ENCODE results near the gene GMPS. TPM values are rescaled to one million over a fixed set of nuclear protein-coding genes. Genes with fewer than 3 reads are reported as not detected.

The GMPS gene
- total and polyA plus RNA-seq, 12 donors: 10.2 to 34.5 (median 29.6) TPM

DNA sequence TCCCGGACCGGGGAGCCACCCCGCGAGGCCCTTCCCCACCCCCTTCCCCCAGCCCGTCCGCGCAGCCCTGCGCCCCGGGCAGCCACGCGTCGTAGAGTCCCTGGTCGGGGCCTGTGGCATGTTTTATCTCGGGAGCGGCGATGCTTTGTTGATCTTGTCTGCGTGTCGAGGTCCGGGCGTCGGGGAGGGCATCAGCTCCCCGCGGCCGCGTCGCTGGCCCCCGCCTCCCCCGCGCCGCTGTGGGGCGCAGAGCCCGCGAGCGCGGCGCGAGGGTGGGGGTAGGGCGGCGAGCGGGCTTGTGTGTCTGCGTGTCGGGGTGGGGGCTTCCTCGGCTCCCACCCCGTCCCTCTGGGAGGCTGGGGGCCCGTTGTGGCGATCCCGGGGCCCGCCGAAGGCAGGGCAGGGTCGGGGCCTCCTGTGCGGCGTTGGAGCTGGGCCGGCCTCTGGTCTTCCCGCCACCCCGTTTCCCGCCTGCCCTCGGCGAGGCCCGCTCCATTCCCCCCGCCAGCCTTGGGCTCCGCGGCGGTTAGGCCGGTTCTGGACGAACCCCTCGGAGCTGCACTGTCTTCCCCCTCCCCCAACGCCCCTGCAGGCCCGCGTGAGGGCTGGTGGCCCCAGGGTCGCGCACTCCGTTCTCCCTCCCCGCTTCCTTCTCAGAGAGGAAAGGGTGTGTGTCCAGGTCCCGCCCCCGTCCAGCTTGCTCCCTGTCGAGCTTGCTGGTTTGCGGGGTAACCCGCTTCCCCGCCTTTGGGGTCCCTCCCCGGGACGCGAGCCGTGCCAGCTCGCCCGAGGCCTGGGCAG lies 695 bp downstream of the GMPS start:
- TF ChIP-seq, protein P1, sequence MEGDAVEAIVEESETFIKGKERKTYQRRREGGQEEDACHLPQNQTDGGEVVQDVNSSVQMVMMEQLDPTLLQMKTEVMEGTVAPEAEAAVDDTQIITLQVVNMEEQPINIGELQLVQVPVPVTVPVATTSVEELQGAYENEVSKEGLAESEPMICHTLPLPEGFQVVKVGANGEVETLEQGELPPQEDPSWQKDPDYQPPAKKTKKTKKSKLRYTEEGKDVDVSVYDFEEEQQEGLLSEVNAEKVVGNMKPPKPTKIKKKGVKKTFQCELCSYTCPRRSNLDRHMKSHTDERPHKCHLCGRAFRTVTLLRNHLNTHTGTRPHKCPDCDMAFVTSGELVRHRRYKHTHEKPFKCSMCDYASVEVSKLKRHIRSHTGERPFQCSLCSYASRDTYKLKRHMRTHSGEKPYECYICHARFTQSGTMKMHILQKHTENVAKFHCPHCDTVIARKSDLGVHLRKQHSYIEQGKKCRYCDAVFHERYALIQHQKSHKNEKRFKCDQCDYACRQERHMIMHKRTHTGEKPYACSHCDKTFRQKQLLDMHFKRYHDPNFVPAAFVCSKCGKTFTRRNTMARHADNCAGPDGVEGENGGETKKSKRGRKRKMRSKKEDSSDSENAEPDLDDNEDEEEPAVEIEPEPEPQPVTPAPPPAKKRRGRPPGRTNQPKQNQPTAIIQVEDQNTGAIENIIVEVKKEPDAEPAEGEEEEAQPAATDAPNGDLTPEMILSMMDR (IDR thresholded peaks at IDR 0.05): no peak
- ATAC-seq (peak; percentile 26 to 72 (median 41)), DNase-seq (peak; percentile 47 to 61)
- Histone ChIP-seq H3K36me3 (no peaks in the 10 kb centered on the region), H3K4me1 (peaks cover 0 to 42% (median 33%) of the 10 kb centered on the region in 9 donors), H3K27me3 (no peaks in the 10 kb centered on the region), H3K9me3 (no peaks in the 10 kb centered on the region), H3K27ac (peak overlapping the region; percentile 60 to 97 (median 94)), H3K4me3 (peak overlapping the region; percentile 87 to 99 (median 97))
- 0 to 1% methylated on average over 78 to 83 of the region's 85 CpGs for WGBS, 2 donors
- intact Hi-C loops (cut with DNase I): loop anchor here in 4 of 10 donors (1.0 to 10.0 kb wide), 5 partner anchors 16 to 126 kb away; partner anchors contain the start of genes C3orf33 (in 3 of the 4), SLC33A1 (in 3 of the 4) and PLCH1 (in 1 of the 4)

GRCh38 chr3:155871746-155872158 lies 1.3 kb downstream of the GMPS start:
- H3K4me1 ChIP-seq: peaks cover 0 to 48% (median 33%) of the 10 kb centered on the region in 9 donors
- intact Hi-C loops (cut with DNase I): loop anchor here in 4 of 10 donors (2.0 to 10.0 kb wide), 3 partner anchors 17 to 127 kb away; partner anchors contain the start of genes C3orf33 (in 2 of the 4), SLC33A1 (in 2 of the 4) and PLCH1 (in 1 of the 4)
- 1 to 2% methylated on average over 19 of the region's 19 CpGs for WGBS, 2 donors

DNA sequence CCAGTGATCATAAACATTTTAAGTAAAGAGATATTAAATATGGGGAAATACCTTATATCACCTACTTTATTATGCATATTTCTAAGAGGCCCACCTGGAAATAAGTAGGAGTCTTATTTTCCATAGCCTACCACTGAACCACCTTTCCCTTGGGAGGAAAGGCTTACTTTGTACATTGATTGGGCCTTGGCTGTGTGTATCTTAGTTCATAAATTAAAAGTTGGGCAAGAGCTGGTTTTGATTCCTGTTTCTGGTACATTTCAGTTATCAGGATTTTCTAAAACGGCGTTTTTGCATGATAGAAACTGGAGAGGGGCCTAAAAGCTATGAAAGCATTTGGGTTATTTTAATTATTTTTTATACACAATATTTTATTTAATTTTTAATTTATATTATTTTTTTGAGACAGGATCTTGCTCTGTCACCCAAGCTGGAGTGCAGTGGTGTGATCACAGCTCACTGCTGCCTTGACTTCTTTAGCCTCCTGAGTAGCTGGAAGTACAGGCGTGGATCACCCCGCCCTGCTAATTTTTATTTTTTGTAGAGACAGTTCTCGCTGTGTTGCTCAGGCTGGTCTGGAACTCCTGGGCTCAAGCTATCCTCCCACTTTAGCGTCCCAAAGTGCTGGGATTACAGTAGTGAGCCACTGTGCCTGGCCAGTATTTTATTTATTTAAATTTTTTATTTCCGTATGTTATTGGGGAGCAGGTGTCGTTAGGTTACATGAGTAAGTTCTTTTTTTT lies 2.6 kb downstream of the GMPS start:
- TF ChIP-seq, protein P1 (IDR thresholded peaks at IDR 0.05): no peak
- H3K27me3 ChIP-seq: no peaks in the 10 kb centered on the region
- no peak overlapping the region for H3K27ac ChIP-seq
- ATAC-seq (no peak), DNase-seq (no peak)
- no peaks in the 10 kb centered on the region for H3K36me3 ChIP-seq
- peaks cover 0 to 54% (median 33%) of the 10 kb centered on the region in 9 donors for H3K4me1 ChIP-seq
- intact Hi-C loops (cut with DNase I): loop anchor here in 2 of 10 donors (5.0 to 10.0 kb wide), 2 partner anchors 66 to 128 kb away; partner anchors contain the start of genes C3orf33 (in 2 of the 2) and PLCH1 (in 1 of the 2)
- 81 to 86% methylated on average over 8 of the region's 8 CpGs for WGBS, 2 donors
- no peak overlapping the region for H3K4me3 ChIP-seq
- no peaks in the 10 kb centered on the region for H3K9me3 ChIP-seq

More at GRCh38 chr3:155871746-155872158, 1.3 kb downstream of the GMPS start:
- ATAC-seq (no peak), DNase-seq (no peak)
- TF ChIP-seq, protein P1 (IDR thresholded peaks at IDR 0.05): no peak
- Histone ChIP-seq H3K27ac (peak overlapping the region; percentile 60 to 97 (median 94)), H3K36me3 (no peaks in the 10 kb centered on the region), H3K4me3 (peak overlapping the region; percentile 87 to 99 (median 97)), H3K9me3 (no peaks in the 10 kb centered on the region), H3K27me3 (no peaks in the 10 kb centered on the region)

DNA sequence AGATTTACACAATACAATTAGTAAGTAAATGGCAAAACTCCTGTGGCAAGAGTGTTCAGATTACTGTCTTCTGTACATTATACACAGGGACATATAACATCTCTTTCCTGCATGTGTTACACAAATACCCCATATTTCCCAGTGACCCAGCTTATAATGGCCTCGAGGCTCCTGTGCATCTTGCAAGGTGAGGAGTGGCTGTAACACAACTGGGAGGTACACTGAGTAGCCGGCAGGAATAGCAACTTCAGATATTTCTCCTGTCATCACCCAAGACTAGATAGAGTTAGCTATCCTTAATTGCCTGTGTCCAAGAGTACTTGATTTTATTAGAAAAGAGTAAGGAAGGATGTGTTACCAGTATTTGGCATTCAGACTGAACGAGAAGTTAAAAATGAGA lies 5.6 kb downstream of the GMPS start:
- no peak overlapping the region for H3K27ac ChIP-seq
- TF ChIP-seq, protein P1 (IDR thresholded peaks at IDR 0.05): no peak
- H3K4me1 ChIP-seq: peaks cover 0 to 45% (median 26%) of the 10 kb centered on the region in 9 donors
- intact Hi-C loops (cut with DNase I): loop anchor here in 2 of 10 donors (5.0 to 10.0 kb wide), 2 partner anchors 131 to 1661 kb away; partner anchors contain the start of gene PLCH1 (in 1 of the 2)
- WGBS, 2 donors: 35 to 47% methylated on average over 3 of the region's 3 CpGs
- no peak for ATAC-seq
- no peaks in the 10 kb centered on the region for H3K27me3 ChIP-seq
- no peaks in the 10 kb centered on the region for H3K36me3 ChIP-seq
- no peak for DNase-seq
- no peak overlapping the region for H3K4me3 ChIP-seq
- H3K9me3 ChIP-seq: no peaks in the 10 kb centered on the region

Measured in heart right ventricle (tissue), 16 donors.